COR-L47 (cell line): ENCODE data around the gene MAP2K3.
A peak's percentile ranks its signal among the peaks of the same experiment; 100 is the strongest.
"Not testable (repeated sequence)": the region's sequence is repeated elsewhere in the genome, so short reads cannot be mapped to it uniquely, and the experiment has no call there.

Experiments used
- DNase-seq: peaks from one replicate; lab custom pipeline; 2025; lab: John Stamatoyannopoulos, UW

MAP2K3 gene

DNA sequence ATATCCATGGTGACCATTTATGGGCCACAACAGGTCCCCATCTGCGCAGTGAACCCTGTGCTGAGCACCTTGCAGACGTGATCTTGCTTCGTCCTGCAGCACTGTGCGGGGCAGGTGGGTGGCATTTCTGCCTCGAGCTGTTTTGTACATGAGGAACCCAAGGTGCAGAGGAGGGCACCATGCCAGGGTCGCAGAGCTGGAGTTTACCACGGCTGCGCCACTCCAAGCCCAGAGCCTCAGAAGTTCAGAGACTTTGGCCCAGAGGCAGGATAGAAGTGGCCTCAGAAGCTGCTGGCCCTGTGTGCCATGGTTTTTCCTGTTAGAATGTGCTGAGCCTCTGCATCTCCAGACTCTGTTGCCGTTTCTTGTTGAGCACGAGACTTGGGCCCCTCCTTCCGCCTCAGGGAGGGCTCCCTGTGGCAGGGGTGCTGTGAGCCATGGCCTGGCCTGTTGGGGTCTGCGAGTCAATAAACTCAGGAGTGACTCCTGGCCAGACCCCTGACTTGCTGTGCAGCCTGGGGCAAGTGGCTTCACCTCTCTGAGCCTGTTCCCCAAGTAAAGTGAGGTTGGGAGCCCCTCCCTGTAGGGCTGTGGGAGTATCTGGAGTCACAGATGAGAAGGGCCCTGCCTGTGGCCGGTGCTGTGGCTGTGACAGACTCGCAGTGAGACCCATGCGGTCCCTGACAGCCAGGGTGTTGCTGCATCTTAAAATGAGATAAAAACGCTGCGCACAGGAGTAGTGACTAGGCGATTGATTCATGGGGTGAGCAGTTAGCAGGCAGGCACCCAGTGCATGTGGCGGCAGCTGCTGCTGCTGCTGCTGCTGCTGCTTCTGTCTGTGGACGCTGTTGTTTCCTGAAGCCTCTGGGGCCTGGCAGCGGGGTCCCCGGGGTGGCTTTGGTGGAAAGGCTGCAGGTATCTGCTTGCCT is 11.8 kb downstream of the MAP2K3 start:
- DNase-seq: no peak

DNA sequence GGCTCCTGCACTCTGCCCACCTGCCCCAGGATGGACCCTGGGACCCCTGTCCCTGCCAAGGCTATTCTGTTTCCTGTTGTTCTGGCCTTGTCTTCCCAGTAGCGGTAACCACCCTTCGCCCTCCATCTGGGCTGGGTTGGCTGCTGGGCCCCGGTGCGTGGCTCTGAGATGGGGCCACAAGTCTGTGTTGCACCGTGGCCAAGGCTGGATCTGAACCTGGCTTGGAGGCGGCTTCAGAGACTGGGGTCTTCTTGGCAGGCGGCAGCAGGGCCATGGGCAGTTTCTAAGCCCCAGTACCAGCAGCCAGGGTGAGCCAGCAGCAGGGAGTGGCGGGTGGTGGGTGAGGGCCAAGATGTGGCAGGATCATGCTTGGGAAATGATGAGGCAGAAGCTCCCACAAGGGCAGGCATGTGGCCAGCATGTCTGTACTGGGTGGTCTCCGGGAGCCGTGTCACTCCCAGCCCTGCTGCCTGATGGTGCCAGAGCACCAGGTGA is 12.6 kb downstream of the MAP2K3 start:
- DNase-seq: no peak

DNA sequence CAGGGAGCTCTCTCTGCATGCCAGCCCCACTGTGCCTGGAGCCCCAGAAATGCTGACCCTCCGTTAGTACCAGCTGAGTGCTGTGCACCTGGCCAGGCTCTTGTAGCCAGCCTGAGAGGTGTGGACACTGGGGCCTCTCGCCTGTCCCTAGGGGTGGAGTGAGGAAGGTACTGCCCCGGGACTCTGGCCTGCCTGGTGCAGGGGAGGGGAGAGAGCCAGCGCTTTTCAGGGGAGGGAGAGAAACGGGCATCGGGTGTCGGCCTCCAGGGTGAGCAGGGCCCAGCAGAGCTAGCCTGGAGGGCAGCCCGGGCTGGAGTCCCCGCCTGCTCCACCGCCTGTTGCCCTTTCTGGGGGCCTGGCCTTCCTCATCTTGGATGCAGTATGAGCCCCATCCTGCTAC is 13.1 kb downstream of the MAP2K3 start:
- DNase-seq: no peak

DNA sequence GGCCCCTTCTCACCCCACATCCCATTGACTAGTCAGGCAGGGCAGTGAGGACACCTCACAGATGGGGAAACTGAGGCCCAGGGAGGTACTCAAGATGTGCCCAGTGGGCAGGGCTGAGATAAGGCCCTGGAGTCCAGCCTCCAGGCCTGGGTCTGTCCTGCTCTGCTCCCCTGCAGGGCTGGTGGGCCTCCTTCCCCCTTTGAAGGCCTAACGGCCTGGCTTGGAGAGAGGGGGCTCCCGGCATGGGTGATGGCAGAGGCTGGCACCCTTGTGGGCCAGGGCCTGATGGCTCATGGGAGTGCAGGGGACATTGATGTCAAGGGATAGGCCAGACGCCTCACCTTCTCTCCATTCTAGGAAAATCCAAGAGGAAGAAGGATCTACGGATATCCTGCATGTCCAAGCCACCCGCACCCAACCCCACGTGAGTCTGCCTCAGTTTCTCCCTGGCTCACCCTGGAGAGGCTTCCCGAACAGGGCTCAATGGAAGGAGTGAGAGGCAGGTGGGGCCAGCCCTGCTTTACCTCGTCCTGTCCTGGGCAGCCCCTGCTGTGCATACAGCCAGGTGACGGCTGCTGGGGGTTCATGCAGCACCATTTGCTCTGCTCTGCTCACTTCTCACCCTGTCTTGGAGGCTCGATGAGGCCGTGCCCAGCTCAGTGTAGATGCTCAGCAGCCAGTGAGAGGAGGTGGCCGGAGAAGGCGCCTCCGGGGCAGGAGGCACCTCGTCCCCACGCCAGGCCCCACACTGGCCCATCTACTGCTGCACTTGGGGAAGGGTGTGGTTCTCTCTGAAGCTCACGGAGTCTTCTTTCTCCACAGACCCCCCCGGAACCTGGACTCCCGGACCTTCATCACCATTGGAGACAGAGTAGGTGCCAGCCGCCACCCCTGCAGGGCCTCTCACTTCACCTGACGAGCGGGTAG is 13.8 kb downstream of the MAP2K3 start:
- DNase-seq: no peak

DNA sequence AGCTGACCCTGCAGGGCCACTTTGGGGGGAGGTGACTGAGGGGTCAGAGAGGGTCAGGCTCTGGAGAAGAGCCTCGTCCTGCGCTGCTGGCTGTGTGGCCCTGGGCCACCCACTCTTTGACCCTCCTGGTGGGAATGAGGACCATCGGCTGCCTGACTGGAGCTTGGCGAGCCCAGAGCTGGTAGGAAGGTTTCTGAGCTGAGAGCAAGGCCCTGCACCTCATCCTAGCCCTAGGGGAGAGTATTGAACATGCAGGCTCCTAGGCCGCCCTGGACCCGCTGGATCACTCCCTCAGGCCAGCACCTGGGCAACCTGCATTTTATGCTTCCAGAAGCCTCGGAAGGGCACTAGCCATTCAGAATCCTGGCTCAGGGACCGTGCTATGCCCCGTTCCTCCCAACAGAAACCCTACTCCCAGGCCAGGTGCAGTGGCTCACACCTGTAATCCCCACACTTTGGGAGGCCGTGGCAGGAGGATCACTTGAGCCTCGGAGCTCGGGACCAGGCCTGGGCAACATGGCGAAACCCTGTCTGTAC is 14.5 kb downstream of the MAP2K3 start:
- DNase-seq: no peak

DNA sequence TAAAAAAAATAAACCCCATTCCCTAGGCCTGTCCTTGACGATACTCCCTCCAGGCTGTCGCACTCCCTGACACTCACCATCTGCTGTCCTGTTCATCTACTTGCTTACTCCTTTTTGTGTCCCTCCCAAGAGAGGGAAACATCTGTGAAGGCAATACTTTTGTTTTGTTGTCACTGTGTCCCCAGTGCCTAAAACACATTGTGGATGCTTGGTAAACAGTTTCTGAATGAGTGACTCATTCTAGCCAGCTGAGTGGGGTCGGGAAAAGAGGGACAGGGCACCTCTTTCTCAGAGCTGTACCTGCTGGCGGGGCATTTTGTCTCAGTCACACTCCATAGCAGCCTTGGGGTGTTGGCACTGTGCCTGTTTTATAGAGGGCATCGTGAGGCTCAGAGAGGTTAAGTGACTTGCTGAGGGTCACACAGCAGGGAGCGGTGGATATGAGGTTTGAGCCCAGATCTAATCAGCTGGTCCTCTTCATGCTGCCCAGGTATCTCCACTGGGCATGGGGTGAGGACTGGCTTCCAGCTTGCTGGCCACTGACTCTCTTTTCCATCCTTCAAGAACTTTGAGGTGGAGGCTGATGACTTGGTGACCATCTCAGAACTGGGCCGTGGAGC is 15.6 kb downstream of the MAP2K3 start:
- DNase-seq: no peak

DNA sequence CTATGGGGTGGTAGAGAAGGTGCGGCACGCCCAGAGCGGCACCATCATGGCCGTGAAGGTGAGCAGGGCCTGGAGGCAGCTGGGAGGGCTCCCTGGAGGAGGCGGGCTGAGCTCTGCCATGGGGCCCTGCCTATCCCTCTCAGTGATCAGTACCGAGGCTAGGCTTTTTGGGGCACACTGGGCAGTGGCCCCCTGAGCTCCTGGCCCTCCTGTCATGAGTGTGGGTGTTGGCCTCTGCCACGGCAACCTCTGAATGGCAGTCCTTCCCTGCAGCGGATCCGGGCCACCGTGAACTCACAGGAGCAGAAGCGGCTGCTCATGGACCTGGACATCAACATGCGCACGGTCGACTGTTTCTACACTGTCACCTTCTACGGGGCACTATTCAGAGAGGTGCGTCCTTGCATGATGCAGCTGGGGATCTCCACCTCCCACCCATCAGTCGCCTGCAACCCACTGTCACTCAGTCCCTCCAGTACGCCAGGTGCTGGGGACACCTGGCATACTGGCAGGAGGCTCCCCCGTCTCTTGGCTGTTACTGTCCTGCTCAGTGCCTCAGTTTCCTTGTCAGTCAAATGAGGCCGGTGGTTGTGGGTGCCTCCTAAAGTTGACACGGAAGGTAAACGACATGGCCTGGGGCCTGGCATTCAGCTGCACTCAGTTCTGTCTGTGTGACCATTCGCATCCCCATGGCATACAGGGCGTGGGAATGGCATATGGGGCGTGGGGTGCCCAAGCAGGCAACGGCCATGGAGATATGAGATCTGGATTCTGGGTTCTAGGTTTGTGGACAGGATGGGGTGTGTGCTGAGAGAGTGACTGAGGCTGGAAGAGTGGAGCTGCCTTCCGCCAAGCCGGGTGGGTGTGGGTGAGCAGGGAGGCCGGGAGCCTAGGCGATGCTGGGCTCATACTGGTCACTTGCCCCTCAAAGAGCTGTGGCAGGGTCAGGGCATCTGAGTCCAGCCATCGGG is 16.4 kb downstream of the MAP2K3 start:
- no peak for DNase-seq

DNA sequence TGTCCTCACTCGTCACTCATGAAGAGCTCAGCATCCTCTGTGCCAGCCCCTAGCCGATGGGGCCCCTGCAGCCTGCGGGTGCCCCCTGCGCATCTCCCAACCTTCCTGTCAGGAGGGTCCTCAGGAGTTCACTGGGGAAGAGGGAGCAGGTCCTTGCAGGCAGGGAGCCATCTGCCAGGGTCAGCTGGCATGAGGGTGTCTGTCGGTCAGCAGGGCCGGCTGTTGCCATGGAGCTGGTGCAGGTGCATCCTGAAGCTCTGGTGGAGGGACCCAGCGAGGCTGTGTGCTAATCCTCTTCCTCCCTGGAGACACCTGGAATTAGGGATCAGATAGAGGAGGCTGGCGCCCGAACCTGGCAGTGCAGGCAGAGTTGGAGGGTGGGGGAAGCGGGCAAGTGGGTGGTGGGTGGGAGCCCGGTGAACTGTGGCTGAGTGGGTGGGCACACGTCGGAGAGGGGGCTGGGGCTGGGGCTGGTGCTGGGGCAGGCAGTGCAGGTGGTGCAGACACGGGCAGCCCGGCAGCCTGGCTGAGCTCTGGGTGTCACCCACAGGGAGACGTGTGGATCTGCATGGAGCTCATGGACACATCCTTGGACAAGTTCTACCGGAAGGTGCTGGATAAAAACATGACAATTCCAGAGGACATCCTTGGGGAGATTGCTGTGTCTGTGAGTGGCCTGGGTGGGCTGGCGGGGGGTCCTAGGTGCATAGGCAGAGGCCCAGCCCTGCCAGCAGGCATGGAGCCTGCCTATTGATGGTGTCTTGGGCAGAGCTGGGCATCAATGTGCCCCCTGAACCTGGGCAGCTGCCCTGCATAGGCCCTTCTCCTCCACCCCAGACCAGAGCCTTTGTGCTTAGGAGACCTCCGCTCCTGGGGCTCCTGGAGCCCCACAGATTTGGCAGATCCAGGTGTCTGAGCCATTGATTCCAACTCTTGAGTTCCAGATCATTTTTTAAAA is 17.4 kb downstream of the MAP2K3 start:
- peak; percentile 29 for DNase-seq

DNA sequence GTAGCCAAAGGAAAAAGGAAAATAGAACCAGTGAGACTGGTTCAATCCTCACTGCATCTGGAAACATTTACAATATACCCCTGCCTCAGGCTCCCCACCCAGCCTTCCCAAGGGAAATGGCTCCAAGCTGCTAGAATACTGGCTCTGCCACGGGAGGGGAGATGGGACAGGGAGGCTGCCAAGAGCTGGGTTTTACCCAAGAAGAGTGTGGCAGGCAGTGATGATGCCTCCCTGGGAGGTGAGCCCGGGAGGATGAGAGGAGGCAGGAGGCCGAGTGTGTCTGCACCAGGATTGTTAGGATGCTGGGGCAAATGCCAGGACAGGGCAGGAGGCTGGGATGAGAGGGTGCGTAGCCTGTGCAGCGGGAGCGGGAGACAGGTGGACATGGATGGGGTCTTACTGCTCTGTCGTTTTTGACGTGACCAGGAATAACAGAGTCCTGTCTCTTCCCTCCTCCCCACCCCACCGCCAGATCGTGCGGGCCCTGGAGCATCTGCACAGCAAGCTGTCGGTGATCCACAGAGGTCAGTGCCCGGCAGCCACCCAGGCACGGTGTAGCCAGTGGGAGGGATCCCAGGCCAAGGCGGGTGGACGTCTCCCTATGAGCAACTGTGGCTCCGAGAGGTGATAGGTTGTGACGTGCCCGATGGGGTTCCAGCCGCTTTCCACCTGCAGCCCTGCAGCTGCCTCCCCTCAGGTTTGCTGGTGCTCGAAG is 18.4 kb downstream of the MAP2K3 start:
- no peak for DNase-seq

DNA sequence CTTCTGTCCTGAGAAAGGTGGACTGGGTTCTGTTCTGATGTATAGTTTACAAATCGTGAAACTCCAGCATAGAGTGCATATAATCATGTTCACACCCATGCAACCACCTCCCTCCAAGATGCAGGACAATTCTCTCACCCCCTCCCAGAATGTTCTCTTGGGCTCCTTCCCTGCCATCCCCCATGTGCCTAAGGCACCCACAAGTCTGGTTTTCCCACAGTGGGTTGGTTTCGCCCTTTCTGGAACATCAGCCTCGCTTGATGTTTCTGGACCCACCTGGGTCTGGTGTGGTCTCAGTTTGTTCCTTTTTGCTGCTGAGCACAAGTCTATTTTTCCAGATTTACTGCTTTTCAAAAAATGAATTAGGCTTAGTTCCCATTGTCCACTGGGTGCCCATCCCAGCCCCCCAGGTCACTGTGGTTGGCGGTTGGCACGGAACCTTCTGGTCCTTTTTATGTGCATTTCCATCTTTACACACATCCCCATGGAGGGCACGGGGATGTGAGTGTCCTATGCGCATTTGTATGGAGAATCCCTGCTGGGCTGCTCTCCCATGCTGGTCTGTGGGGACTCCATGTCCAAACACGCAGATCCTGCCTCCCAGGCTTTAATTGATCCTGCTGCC is 19.0 kb downstream of the MAP2K3 start:
- DNase-seq: no peak

DNA sequence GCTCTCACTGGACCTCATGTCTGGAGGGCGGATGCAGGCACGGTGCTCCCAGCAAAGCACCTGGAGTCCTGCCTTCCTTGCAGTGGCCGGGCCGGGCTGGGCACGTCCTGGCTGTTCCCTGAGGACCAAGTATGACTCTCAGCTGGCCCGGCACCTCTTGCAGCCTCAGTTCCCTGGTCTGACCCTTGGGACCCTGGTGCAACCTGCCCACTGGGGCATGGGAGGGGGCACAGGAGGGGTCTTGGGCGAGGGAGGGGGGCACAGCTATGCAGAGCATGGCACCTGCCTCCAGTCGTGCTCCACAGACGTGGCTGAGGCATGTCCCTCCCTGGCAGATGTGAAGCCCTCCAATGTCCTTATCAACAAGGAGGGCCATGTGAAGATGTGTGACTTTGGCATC is 19.6 kb downstream of the MAP2K3 start:
- no peak for DNase-seq

DNA sequence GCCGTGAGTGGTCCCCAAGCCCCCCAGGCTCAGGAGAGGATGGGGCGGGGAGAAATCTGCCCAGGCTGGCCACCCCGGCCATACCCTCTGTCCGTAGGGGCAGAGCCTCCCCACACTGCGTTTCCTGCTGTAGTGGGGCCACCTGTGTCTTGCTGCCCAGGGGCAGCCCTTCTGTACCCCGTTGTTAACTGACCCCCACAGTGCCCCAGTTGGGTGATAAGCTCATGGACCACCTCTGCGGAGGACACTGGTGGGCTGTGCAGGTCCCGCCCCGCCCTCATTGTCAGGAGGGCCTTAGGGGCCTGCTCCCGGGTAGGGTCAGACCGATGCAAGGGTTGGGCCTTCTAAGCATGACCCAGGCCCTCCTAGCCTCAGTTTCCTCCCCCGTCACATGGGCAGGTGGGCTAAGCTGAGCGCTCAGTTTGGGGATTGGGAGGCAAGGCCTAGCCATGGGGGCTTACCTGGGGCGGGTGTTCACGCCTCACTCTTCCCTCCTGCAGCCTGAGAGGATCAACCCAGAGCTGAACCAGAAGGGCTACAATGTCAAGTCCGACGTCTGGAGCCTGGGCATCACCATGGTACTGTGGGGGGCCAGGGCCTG is 20.1 kb downstream of the MAP2K3 start:
- not testable (repeated sequence) for DNase-seq

DNA sequence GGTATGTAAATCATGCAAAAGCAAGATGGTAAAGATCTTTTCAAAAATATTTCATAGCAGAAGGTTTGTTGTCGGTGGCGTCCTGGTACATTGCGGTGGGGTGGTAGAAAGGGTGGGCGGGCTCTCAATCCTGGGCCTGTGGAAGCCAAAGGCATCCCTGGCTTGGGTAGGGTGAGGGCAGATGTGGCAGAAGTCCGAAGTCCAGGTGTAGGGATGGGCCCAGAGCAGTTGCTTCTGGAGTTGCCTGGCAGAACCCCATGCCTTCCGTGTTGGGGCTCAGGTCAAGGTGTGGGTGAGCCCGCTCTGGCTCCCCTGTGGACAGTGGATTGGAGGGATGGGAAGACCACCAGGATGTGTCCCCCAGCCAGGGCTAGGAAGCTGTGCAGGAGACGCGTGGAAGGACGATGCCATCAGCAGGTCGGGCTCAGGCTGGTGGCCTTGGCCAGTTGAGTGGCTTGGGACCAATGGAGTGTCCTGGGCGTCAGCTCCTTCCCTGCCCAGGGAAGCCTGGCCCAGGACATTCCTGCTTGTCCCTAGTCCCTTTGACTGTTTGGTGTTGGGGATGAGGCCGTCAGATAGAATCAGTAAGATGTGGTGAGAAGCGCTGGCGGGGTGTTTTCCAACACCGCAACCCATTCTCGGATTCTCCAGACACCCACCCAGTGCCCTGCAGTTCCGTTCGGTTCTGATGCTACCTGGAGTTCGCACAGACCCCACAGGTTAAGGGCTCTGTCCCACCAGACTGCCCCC is 21.1 kb downstream of the MAP2K3 start:
- not testable (repeated sequence) for DNase-seq

DNA sequence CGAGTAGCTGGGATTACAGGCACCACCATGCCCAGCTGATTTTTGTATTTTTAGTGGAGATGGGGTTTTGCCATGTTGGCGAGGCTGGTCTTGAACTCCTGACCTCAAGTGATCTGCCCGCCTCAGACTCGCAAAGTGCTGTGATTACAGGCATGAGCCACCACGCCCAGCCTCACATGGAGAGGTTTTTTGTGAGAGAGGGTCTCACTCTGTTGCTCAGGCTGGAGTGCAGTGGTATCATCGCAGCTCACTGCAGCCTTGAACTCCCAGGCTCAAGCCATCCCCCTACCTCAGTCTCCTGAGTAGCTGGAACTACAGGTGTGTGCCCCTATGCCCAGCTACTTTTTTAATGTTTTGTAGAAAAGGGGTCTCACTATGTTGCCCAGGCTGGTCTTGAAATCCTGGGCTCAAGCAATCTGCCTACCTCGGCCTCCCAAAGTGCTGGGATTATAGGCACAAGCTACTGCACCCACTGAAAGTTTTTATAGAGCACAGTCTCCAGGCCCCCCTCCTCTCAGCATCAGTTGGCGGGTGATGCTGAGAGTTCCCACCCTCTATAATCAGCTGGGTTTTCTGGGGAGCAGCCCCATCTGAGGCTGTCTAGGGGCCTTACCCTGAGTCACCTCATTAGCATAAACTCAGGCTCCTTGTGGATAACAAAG is 22.2 kb downstream of the MAP2K3 start:
- DNase-seq: not testable (repeated sequence)

DNA sequence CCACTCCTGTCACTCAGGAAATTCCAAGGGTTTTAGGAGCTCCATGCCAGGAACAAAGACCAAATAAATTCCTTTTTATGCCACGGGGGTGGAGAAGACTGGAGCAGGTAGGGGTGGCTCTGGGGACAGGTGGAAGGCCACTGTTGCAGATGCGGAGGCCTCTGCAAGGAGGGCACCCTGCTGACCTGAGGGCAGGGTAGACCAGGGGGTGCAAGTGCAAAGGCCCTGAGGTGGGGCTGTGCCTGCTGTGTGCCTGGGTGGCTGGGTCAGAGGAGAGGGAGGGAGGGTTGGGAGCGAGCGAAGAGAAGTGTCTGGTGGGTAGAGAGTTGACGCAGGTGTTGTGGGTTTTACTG is 22.7 kb downstream of the MAP2K3 start:
- not testable (repeated sequence) for DNase-seq

DNA sequence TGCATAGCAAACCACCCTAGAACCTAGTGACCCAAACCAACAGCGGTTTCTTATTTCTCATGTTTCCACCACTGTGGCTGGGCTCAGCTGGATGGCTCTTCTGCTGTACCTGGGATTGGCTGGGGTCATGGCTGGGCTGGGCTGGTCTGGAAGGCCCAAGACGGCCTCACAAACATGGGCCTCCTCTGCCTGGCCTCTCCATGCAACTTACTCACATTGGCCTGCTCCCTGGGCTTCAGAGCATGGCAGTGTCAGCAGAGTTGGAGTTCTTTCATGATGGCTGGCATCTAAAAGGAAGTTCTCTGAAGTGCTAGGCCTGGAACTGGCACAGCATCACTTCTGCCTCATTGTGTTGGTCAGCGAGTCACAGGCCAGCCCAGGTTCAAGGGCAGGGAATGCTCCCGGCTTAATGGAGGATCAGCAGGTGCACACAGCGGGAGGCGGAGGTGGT is 24.4 kb downstream of the MAP2K3 start:
- DNase-seq: not testable (repeated sequence)
